Measurements from ENCODE around the gene CACNA1B.

CACNA1B gene

DNA sequence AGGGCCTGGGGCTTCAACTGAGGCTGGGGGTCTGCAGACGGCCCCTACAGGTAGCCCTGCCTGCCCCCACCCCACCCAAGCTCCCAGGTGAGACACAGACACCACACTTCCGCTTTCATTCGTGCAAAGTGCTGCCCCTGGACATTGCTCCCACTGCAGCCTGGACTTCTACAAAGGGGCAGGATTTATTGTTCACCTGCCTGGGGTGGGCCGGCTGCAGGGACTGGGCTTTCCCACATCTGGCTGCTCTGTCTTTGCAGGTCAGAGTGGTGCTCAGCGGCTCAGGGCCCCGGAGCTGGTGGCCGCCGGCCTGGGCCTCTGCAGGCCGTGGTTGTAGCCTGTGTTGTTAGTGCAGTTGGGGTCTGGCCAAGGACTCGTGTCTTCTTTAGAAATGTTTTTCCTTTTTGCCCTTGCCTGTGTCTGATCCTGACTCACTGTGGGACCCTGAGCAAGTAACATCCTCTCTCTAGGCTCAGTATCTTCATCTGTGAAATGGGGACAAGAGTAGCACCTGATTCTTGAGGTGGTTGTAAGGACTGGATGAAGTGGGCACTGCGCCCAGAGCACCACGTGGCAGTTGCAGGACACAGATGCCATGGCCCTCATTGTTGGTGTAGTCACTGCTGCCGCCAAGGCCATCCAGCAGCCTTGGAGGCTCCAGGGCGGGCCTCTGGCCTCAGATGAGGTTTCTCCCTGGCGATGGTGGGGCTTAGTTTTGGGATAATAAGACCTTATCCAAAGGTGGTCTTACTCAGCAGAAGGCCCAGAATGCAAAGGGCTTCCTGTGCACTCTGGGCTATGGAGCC is 143.9 kb downstream of the CACNA1B start:
- Mint-ChIP-seq H3K27ac (no peak overlapping the region), H3K4me3 (no peak overlapping the region), H3K27me3 (peaks cover 28% of the 10 kb centered on the region), H3K9me3 (no peaks in the 10 kb centered on the region), H3K4me1 (ENCODE audit: low read depth) (no peaks in the 10 kb centered on the region), H3K36me3 (ENCODE audit: low read depth) (no peaks in the 10 kb centered on the region)

DNA sequence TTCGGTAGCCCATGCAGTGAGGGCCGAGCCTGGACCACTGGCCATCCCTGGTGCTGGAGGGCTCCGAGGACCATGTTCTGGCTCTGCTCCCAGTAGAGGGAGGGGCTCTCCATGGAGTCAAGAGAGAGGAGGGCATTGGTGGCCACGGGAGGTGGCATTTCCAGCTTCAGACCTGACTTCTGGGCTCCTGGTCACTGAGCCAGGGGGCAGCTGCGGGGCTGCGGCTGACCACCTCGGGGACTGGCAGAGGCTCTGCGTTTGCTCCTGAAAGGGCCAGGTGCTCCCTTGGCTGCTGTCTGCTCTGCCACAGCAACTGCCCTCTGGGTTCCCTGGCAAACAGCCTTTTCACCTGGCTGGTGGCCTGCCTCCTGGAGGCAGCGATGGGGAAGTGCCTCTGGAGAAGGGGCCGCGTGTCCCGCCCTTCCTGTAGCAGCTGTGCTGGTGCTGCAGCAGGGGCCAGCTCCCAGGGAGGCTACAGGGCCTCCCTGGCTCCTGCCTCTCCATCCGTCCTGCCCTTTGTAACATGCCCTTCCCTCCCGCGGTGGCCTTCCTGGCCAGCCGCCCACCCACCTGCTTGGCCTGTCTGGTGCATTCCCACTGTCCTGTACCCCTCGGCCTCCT is 144.6 kb downstream of the CACNA1B start:
- no peak overlapping the region for H3K27ac Mint-ChIP-seq
- no peaks in the 10 kb centered on the region for H3K9me3 Mint-ChIP-seq
- no peak overlapping the region for H3K4me3 Mint-ChIP-seq
- H3K27me3 Mint-ChIP-seq = peaks cover 31% of the 10 kb centered on the region
- H3K36me3 Mint-ChIP-seq (ENCODE audit: low read depth) = no peaks in the 10 kb centered on the region
- H3K4me1 Mint-ChIP-seq (ENCODE audit: low read depth) = no peaks in the 10 kb centered on the region

DNA sequence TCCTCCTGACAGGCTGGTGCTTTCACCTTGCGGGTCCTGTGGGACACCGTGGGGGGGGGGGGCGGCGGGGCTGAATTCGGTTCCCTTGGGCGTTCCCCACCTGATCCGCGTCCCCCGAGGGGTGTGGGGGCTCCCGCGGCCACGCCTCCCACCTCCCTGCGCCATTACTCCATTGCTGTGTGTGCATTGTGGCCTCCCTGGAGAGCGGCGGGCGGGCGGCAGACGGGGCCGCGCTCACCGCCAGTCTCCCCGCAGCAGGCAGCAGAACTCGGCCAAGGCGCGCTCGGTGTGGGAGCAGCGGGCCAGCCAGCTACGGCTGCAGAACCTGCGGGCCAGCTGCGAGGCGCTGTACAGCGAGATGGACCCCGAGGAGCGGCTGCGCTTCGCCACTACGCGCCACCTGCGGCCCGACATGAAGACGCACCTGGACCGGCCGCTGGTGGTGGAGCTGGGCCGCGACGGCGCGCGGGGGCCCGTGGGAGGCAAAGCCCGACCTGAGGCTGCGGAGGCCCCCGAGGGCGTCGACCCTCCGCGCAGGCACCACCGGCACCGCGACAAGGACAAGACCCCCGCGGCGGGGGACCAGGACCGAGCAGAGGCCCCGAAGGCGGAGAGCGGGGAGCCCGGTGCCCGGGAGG is 145.3 kb downstream of the CACNA1B start:
- Mint-ChIP-seq H3K27ac (no peak overlapping the region), H3K4me3 (no peak overlapping the region), H3K36me3 (ENCODE audit: low read depth) (no peaks in the 10 kb centered on the region), H3K9me3 (no peaks in the 10 kb centered on the region), H3K27me3 (peaks cover 34% of the 10 kb centered on the region), H3K4me1 (ENCODE audit: low read depth) (no peaks in the 10 kb centered on the region)

- no peak overlapping the region for H3K4me3 Mint-ChIP-seq
- H3K36me3 Mint-ChIP-seq (ENCODE audit: low read depth) = no peaks in the 10 kb centered on the region
- no peaks in the 10 kb centered on the region for H3K9me3 Mint-ChIP-seq
- no peaks in the 10 kb centered on the region for H3K4me1 Mint-ChIP-seq (ENCODE audit: low read depth)
- H3K27me3 Mint-ChIP-seq = peaks cover 34% of the 10 kb centered on the region
- no peak overlapping the region for H3K27ac Mint-ChIP-seq
These were observed 146.0 kb downstream of the CACNA1B start for GRCh38 chr9:138023394-138024124.

- no peak overlapping the region for H3K27ac Mint-ChIP-seq
- H3K4me1 Mint-ChIP-seq (ENCODE audit: low read depth) = no peaks in the 10 kb centered on the region
- H3K27me3 Mint-ChIP-seq = peaks cover 34% of the 10 kb centered on the region
- H3K4me3 Mint-ChIP-seq = no peak overlapping the region
- H3K36me3 Mint-ChIP-seq (ENCODE audit: low read depth) = no peaks in the 10 kb centered on the region
- H3K9me3 Mint-ChIP-seq = no peaks in the 10 kb centered on the region
These were observed 146.5 kb downstream of the CACNA1B start for GRCh38 chr9:138024131-138024530.

- Mint-ChIP-seq H3K27me3 (peaks cover 35% of the 10 kb centered on the region), H3K36me3 (ENCODE audit: low read depth) (no peaks in the 10 kb centered on the region), H3K27ac (no peak overlapping the region), H3K9me3 (no peaks in the 10 kb centered on the region), H3K4me3 (no peak overlapping the region), H3K4me1 (ENCODE audit: low read depth) (no peaks in the 10 kb centered on the region)
These were observed 147.3 kb downstream of the CACNA1B start for GRCh38 chr9:138024831-138025291.

DNA sequence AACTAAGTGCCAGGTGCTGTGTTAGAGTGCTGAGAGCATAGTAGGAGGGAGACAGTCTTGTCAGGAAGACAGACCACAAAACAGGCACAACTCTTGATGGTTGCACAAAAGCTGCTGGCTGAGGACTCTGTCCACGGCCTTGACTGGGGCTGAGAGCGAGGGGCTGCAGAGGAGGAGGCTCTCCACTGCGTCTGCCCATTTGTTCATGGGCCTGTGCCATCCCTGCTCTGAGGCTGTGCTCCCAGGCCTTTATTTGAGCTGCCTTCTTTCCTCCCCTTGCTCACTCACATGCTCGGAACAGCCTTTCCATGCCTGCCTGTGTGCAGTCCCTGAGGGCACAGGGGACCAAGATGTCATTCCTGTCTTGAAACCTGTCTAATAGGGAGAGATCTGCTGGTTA is 147.8 kb downstream of the CACNA1B start:
- Mint-ChIP-seq H3K4me3 (no peak overlapping the region), H3K27me3 (peaks cover 38% of the 10 kb centered on the region), H3K27ac (no peak overlapping the region)

GRCh38 chr9:138025908-138026307 is 148.3 kb downstream of the CACNA1B start:
- H3K27ac Mint-ChIP-seq = no peak overlapping the region
- H3K27me3 Mint-ChIP-seq = peaks cover 41% of the 10 kb centered on the region
- no peak overlapping the region for H3K4me3 Mint-ChIP-seq
- H3K36me3 Mint-ChIP-seq (ENCODE audit: low read depth) = no peaks in the 10 kb centered on the region
- no peaks in the 10 kb centered on the region for H3K4me1 Mint-ChIP-seq (ENCODE audit: low read depth)
- no peaks in the 10 kb centered on the region for H3K9me3 Mint-ChIP-seq

More for the DNA sequence above, 147.8 kb downstream of the CACNA1B start:
- no peaks in the 10 kb centered on the region for H3K36me3 Mint-ChIP-seq (ENCODE audit: low read depth)
- H3K9me3 Mint-ChIP-seq = no peaks in the 10 kb centered on the region
- no peaks in the 10 kb centered on the region for H3K4me1 Mint-ChIP-seq (ENCODE audit: low read depth)

DNA sequence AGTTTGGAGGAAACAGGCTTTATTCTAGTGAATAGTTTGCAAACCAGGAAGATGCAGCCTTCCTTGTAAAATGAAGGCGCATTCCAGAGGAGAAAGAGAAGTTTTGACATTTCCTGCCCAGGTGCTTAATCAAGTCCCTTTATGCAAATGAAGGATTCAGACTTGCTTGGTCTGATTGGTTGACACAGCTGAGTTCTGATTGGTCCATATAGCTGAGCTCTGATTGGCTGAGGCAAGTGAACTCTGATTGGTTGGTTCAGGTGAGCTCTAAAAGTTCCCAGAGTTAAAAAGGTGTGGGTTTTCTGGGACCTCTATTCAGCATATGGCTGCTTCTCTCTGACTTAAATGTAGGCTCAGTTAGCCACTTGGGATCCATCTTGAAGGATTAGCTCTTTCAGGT is 151.0 kb downstream of the CACNA1B start:
- Mint-ChIP-seq H3K4me3 (no peak overlapping the region), H3K9me3 (peaks cover 7% of the 10 kb centered on the region), H3K27me3 (peaks cover 60% of the 10 kb centered on the region), H3K4me1 (ENCODE audit: low read depth) (no peaks in the 10 kb centered on the region), H3K36me3 (ENCODE audit: low read depth) (no peaks in the 10 kb centered on the region), H3K27ac (no peak overlapping the region)

GRCh38 chr9:138031186-138031585 is 153.6 kb downstream of the CACNA1B start:
- peaks cover 53% of the 10 kb centered on the region for H3K27me3 Mint-ChIP-seq

GRCh38 chr9:138033950-138034349 is 156.4 kb downstream of the CACNA1B start:
- H3K27ac Mint-ChIP-seq = no peak overlapping the region
- peaks cover 7% of the 10 kb centered on the region for H3K9me3 Mint-ChIP-seq
- H3K4me1 Mint-ChIP-seq (ENCODE audit: low read depth) = no peaks in the 10 kb centered on the region
- no peak overlapping the region for H3K4me3 Mint-ChIP-seq
- H3K36me3 Mint-ChIP-seq (ENCODE audit: low read depth) = no peaks in the 10 kb centered on the region
- peaks cover 59% of the 10 kb centered on the region for H3K27me3 Mint-ChIP-seq

More at GRCh38 chr9:138031186-138031585, 153.6 kb downstream of the CACNA1B start:
- Mint-ChIP-seq H3K27ac (no peak overlapping the region), H3K9me3 (peaks cover 7% of the 10 kb centered on the region), H3K4me3 (no peak overlapping the region), H3K4me1 (ENCODE audit: low read depth) (no peaks in the 10 kb centered on the region), H3K36me3 (ENCODE audit: low read depth) (no peaks in the 10 kb centered on the region)

DNA sequence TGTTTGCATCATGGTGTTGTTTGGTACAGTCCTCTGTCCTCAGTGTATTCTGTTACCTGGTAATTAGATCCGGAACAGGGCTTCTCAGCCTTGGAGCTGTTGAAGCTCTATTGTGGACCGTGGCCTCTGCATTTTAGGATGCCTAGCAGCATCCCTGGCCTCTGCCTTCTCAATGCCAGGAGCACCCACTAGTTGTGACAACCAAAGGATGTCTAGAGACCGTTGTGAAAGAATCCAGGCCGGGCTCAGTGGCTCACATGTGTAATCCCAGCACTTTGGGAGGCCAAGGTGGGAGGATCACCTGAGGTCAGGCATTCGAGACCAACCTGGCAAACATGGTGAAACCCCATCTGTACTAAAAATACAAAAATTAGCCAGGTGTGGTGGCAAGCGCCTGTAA is 159.6 kb downstream of the CACNA1B start:
- Mint-ChIP-seq H3K27ac (no peak overlapping the region), H3K36me3 (ENCODE audit: low read depth) (no peaks in the 10 kb centered on the region), H3K4me3 (no peak overlapping the region), H3K4me1 (ENCODE audit: low read depth) (no peaks in the 10 kb centered on the region), H3K27me3 (peaks cover 48% of the 10 kb centered on the region), H3K9me3 (peaks cover 7% of the 10 kb centered on the region)

GRCh38 chr9:138038244-138038671 is 160.7 kb downstream of the CACNA1B start:
- Mint-ChIP-seq H3K4me3 (no peak overlapping the region), H3K4me1 (ENCODE audit: low read depth) (no peaks in the 10 kb centered on the region), H3K9me3 (no peaks in the 10 kb centered on the region), H3K27ac (no peak overlapping the region), H3K36me3 (ENCODE audit: low read depth) (no peaks in the 10 kb centered on the region), H3K27me3 (peaks cover 40% of the 10 kb centered on the region)

- Mint-ChIP-seq H3K4me3 (no peak overlapping the region), H3K36me3 (ENCODE audit: low read depth) (no peaks in the 10 kb centered on the region), H3K27me3 (peaks cover 27% of the 10 kb centered on the region)
These were observed 163.2 kb downstream of the CACNA1B start for GRCh38 chr9:138040446-138041430.

More at GRCh38 chr9:138040446-138041430, 163.2 kb downstream of the CACNA1B start:
- Mint-ChIP-seq H3K4me1 (ENCODE audit: low read depth) (no peaks in the 10 kb centered on the region), H3K27ac (no peak overlapping the region), H3K9me3 (no peaks in the 10 kb centered on the region)

All from stimulated activated naive CD8-positive, alpha-beta T cell treated with anti-CD3 and anti-CD28 coated beads, Interleukin-15, Interleukin-2, amounts not matched to agents 100 ng/mL and 50 ng/mL, for 24 hours (primary cell).